ENCODE data around the gene MTCL3.

The MTCL3 gene

DNA sequence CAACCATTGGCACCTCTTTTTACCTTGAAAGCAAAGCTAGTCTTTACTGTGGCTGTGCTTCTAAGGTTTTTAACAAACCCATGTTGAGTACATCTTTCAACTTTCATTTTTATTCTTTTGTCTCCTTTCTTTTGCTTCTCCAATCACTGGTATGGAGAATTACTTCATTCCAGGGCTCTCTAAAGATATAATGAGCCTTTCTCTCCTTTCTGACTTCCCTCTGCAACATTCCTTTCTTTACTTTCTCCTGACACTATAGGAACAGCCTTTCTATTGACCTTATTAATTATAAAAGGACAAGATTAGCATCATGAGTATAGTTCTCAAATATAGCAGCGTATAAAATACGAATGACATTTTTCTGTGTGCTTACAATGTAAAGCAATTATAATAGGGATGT, 36.8 kb downstream of the MTCL3 start:
- TF ChIP-seq, protein P1, sequence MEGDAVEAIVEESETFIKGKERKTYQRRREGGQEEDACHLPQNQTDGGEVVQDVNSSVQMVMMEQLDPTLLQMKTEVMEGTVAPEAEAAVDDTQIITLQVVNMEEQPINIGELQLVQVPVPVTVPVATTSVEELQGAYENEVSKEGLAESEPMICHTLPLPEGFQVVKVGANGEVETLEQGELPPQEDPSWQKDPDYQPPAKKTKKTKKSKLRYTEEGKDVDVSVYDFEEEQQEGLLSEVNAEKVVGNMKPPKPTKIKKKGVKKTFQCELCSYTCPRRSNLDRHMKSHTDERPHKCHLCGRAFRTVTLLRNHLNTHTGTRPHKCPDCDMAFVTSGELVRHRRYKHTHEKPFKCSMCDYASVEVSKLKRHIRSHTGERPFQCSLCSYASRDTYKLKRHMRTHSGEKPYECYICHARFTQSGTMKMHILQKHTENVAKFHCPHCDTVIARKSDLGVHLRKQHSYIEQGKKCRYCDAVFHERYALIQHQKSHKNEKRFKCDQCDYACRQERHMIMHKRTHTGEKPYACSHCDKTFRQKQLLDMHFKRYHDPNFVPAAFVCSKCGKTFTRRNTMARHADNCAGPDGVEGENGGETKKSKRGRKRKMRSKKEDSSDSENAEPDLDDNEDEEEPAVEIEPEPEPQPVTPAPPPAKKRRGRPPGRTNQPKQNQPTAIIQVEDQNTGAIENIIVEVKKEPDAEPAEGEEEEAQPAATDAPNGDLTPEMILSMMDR (IDR thresholded peaks at IDR 0.05; ENCODE audit: low read depth) = no peak

DNA sequence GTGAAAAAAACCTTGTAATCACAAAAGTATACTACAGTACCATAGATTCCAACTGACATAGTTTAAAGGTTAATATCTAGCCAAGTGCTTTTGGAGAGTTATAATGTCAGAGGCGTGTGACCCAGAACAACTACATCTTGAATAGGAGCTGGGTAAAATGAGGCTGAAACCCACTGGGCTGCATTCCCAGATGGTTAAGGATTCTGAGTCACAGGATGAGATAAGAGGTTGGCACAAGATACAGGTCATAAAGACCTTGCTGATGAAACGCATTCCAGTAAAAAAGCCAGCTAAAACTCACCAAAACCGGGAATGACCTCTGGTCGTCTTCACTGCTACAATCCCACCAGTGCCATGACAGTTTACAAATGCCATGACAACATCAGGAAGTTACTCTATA, 37.5 kb downstream of the MTCL3 start:
- TF ChIP-seq, protein P1 (IDR thresholded peaks at IDR 0.05; ENCODE audit: low read depth) = no peak

DNA sequence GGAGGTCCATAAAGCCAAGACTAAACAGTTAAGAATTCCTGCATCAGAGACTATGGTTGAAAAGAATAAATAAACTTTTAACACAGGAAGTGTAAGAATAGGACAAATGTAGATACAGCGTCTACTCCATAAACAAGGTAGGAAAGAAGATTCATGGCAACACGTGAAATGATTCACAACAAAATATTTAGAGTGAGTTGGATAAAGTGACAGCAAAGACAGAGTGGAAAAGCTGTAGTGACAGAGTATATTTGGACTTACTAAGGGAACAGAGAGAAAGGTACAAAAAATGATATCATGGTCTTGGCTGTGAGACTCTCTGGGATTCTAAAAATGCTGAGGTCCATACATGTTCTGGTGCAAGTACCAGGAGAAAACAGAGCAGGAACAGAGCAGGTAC, 38.0 kb downstream of the MTCL3 start:
- TF ChIP-seq, protein P1 (IDR thresholded peaks at IDR 0.05; ENCODE audit: low read depth) = no peak

DNA sequence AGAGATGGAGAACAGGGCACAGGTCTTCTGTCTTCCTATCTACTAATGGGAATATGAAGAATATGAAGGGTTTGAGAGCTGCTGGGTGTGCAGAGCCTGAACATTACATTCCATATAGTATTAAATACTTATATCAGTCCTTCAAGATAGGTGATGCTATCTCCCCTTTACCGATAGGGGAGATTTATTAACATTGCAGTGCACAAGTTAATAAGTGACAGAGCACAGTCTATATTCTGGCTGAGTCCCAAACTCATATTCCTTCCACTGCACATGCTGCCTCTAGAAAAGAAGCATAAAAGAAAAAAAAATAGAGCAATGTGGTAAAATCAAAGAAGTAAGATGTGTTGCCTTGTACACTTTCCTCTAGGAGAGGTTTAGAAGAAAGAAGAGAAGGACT, 41.5 kb downstream of the MTCL3 start:
- TF ChIP-seq, protein P1 (IDR thresholded peaks at IDR 0.05; ENCODE audit: low read depth) = no peak

DNA sequence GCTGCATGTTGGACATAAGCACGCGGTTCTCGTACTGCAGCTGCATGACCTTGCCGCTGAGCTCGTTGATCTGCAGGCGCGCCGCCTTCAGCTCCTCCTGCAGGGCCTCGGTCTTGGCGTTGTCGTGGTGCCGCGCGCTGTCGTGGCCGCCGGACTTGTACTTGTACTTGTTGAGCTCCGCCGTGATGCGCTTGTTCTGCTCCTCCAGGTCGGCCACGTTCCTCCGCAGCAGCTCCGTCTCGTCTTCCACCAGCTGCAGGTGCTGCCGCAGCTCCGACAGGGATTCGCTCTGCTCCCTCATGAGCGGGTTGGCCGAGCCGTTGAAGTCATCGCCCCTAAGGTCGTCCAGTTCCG, 43.3 kb downstream of the MTCL3 start:
- TF ChIP-seq, protein P1 (IDR thresholded peaks at IDR 0.05; ENCODE audit: low read depth) = no peak

DNA sequence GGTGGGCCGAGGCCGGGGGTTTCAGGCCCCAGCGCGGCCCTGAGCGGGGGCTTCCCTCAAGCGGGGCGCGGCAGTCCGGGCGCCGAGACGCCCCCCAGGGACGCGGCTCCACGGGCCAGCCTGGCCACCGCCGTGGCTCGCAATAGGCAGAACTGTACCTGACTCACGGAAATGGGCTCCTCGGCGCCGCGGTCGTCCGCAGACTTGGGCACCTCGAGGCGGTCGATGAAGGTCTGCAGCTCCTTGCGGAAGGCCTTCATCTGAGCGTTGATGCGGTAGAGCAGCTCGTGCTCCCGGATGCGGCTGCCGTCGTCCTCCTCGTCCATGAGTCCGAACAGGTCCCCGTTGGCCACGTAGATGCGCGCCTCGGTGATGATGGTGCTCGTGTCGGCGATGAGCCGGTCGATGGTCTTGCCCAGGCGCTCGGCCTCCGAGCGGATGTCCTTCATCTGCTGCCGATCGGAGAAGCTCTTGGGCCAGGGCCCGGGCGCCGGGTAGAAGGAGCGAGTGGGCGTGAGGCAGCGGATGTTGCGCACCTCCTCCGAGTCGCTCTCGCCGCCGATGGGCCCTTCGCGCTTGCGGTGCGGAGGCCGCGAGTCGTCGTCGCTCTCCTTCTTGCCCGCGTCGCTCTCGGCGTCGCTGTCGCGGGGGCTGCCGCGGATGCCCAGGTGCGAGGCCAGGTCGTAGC, 43.9 kb downstream of the MTCL3 start:
- TF ChIP-seq, protein P1 (IDR thresholded peaks at IDR 0.05; ENCODE audit: low read depth) = no peak

DNA sequence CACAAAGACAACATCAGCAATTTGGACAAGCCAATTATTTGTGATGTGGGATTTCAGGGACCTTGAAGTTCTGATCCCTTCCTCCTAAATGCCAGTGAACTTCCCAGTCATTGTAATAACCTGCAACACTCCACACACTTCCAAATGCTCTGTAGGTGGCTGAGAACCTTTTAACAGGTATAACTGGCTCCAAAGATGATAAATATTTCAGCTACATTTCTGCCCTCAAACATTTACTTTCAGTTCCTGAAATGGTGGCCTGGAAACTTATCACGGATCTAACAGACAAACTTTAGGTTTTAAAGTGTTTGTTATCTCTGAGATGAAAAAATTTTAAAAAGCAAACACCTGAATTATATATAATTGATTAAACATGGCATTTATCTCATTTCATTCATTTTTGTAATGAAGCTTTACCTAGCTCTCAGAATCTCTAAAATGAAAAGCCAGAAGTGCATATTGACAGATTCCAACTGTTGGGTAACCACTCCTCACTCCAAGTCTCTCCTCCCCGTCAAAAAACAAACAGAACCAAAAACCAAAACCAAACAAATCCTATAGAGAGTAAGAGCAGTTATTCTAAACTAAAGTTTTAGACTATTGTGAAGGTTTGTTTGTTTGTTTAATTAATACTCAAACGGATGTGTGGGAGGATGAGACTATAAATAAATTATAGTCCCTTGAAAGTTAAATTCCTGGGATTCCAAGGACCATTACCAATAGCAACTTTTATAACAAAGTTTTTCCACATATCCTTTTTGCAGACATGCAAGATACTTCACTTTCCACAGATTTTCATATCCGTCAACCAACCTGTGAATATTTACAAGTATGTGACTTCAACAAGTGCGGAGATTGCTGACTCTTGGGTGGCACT, 47.5 kb downstream of the MTCL3 start:
- TF ChIP-seq, protein P1 (IDR thresholded peaks at IDR 0.05; ENCODE audit: low read depth) = no peak
